ENCODE data around the gene MAP4K2. TPM values are rescaled to one million over a fixed set of nuclear protein-coding genes. Genes with fewer than 3 reads are reported as not detected.

Gene MAP4K2
- total and polyA plus RNA-seq, 2 of the 4 experiments (the other 2 are of a cell fraction): 11.7 to 16.6 TPM

DNA sequence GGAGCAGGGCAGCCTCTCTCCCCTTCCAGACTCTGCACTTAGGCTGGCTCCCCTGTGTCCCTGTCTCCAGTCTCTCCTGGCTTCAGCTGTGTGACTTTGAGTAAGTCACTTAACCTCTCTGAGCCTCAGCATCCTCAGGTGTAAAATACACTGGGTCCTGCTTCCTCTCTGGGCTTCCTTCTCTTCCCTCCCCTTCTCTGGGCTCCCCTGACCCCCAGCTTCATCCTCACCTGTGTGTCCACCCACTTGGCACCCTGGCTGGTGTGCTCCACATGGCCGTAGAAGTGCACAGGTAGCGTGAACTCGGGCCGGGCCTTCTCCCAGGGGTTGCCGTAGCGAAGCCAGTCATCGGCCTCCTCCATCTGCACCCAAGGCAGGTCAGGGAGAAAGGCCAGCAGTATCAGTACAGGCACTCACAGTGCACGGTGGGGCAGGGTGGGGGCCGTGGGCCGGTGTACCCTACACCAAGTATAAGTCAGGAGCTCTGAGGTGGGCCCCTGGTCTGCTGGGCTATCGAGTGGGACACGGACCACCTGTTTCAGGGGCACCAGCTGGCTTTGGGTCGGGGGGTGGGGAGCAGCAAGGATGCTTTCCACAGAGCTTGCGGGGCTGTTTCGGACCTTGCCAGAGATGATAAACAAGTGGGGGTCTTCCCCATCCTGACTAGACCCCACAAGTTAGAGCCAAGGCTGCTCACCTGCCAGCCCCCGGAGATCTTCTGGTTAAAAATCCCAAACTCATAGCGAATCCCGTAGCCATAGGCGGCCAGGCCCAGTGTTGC, 45.3 kb downstream of the MAP4K2 start:
- Histone ChIP-seq H3K4ac (ENCODE audit: low read depth, low read length) (no peak overlapping the region), H3K18ac (ENCODE audit: low read depth, low read length) (no peak overlapping the region), H3K4me2 (ENCODE audit: low read depth, low read length) (no peak overlapping the region), H2BK5ac (ENCODE audit: low read depth, low read length, poor library complexity, severe bottlenecking) (no peak overlapping the region), H3K9me3 (ENCODE audit: control insufficient read depth, insufficient read depth, low read length) (no peaks in the 10 kb centered on the region), H3K27me3 (ENCODE audit: control insufficient read depth, insufficient read depth, low read length) (no peaks in the 10 kb centered on the region), H2BK120ac (ENCODE audit: low read depth, low read length) (no peak overlapping the region), H3K4me1 (ENCODE audit: control insufficient read depth, insufficient read depth, low read length) (peaks cover 5% of the 10 kb centered on the region), H2AK9ac (replicated peaks; ENCODE audit: low read depth, low read length, poor library complexity) (no peak overlapping the region), H3K23ac (ENCODE audit: low read depth, low read length) (no peak overlapping the region), H2BK15ac (ENCODE audit: low read depth, low read length) (no peak overlapping the region), H3K9me1 (ENCODE audit: insufficient read depth, low read length) (peaks cover 11% of the 10 kb centered on the region; the same call in 1 of the 2 replicates), H3K56ac (ENCODE audit: extremely low read depth, insufficient read depth, low read length) (no peak overlapping the region), H2AFZ (replicated peaks; ENCODE audit: low read length, poor library complexity) (no peak overlapping the region), H3K14ac (replicated peaks; ENCODE audit: low read depth, low read length) (no peak overlapping the region), H4K8ac (ENCODE audit: low read depth in 2 of 2, low read length in 2 of 2) (no peak overlapping the region), H4K91ac (ENCODE audit: insufficient read depth, low read depth, low read length) (no peak overlapping the region), H4K5ac (ENCODE audit: low read depth, low read length) (no peak overlapping the region), H2BK20ac (ENCODE audit: low read depth, low read length) (no peak overlapping the region), H3K27ac (ENCODE audit: insufficient read depth, low read length) (no peak overlapping the region), H3K36me3 (ENCODE audit: control insufficient read depth, insufficient read depth, low read length) (peaks cover 9% of the 10 kb centered on the region), H3K79me1 (ENCODE audit: low read depth in 1 of 2, low read length in 2 of 2) (peaks cover 6 to 10% of the 10 kb centered on the region in 2 experiments; a peak in 3 of 4 replicates), H4K20me1 (ENCODE audit: insufficient read depth, low read length) (peaks cover 11% of the 10 kb centered on the region), H3K9ac (ENCODE audit: low read depth, low read length) (no peak overlapping the region), H2AK5ac (ENCODE audit: low read depth, low read length) (no peak overlapping the region), H3K4me3 (ENCODE audit: insufficient read depth, low read depth, low read length) (no peak overlapping the region)
- WGBS, 2 experiments (ENCODE audit: extremely low coverage in 2 of 2, insufficient read length in 1 of 2): 89% methylated on average over 8 of the region's 19 CpGs; no CpG with 5 or more reads in 1 of the 2 experiments
- DNase-seq (no peak), ATAC-seq (ENCODE audit: low read depth) (no peak)
- POLR2A ChIA-PET (ENCODE audit: unreplicated experiment): no interaction called here
- intact Hi-C loops (cut with micrococcal nuclease) (no loop called here), in situ Hi-C loops (cut with MboI; ENCODE audit: low sequenced_read_pairs) (no loop called here), dilution Hi-C loops (cut with HindIII; ENCODE audit: low sequenced_read_pairs, unreplicated experiment) (no loop called here)
- TF ChIP-seq MAZ (IDR thresholded peaks at IDR 0.05; ENCODE audit: borderline replicate concordance, low read depth, low read length) (no peak), CEBPB (IDR thresholded peaks at IDR 0.05; ENCODE audit: low read depth, low read length) (no peak), MXI1 (IDR thresholded peaks at IDR 0.05; ENCODE audit: borderline replicate concordance, low read depth, low read length) (no peak), POLR2A (IDR thresholded peaks at IDR 0.05; ENCODE audit: low read depth, low read length) (no peak), SMC3 (IDR thresholded peaks at IDR 0.05; ENCODE audit: low read depth, low read length) (no peak), NFE2L2 (IDR thresholded peaks at IDR 0.05; ENCODE audit: low read depth, low read length) (no peak), MAFK (IDR thresholded peaks at IDR 0.05; ENCODE audit: low read depth, low read length) (no peak), RCOR1 (IDR thresholded peaks at IDR 0.05; ENCODE audit: insufficient replicate concordance, low read length) (no peak)
- CTCF ChIA-PET: no interaction called here
- BruUV-seq (replicated peaks): no TSS peak

All from IMR-90 (cell line).